Retinal pigment epithelial cell (primary cell): ENCODE results near the gene CSRNP3.

Experiments used
- DNase-seq: peaks from one replicate; pipeline ENCODE4 v3.0.0-alpha.2; 2010; ENCODE audit warnings: low read depth
- H3K4me3 ChIP-seq: 2 replicates; pipeline ENCODE4 v1.5.1; 2011; ENCODE audit warnings: mild to moderate bottlenecking, low read length, control low read depth, moderate library complexity
- CTCF ChIP-seq: conservative IDR thresholded peaks from 2 replicates; pipeline ENCODE4 v1.5.1; 2011; ENCODE audit warnings: low read depth, low read length, control low read depth, inconsistent platforms

CSRNP3 gene

DNA sequence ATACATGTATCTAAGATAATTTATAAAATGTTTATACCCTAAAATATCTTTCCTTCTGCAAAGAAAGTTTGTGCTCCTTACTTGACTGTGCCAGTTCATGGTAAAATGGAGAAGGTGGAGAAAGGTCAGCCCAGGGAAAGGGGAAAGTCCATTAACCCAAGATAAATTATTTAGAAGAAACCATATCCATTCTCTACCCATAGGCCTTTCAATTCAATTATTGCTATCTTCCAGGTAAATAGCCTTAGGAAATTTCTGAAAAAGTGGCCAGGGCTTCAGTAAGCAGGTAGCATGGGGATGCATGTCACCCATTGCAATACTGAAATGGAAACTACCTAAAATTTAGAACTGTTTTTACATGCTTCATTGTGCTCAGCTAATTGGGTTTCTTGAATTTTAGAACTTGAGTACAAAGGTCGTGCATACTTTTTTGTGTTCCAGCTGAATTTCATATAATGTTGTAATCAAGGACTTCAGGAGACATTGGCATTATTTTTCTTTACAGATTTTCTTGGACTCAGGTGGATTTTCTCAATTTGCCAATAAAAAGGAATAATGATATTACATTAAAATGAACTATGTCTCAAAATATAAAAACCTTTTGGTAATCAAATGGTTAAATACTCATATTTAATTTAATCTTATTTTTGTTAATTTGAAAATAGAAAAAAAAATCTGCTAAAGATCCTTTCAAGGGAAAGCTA is 124.9 kb downstream of the CSRNP3 start:
- no peak for TF ChIP-seq CTCF
- no peak for DNase-seq
- no peak overlapping the region for H3K4me3 ChIP-seq

DNA sequence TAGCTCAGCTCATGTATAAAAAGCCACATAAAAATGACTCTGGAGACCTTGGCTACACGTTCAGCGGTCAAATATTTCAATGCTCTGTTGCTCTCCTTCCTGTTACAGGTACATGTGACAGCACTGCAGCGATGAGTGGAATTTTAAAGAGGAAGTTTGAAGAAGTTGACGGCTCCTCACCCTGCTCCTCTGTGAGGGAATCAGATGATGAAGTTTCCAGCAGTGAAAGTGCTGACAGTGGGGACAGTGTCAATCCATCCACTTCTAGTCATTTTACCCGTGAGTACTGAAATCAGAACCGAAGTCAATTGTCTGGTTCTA is 125.4 kb downstream of the CSRNP3 start:
- H3K4me3 ChIP-seq = no peak overlapping the region
- DNase-seq = no peak
- TF ChIP-seq CTCF = no peak

DNA sequence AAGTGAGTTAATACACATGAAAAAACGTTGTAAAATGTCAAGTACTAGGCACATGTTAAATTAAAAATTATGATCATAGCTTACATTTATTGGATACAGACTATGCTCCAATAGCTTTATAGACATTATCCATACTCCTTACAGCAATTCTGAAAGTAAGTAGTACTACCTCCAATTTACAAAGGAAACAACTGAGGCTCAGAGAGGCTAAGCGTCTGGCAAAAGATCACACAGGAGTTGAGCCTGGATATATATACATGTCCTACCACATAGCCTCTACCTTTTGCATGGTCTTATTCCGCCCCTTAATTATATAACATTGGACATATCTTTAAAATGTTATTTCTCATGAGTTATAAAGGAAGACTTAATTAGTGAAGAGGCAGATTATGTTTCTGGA is 127.3 kb downstream of the CSRNP3 start:
- no peak for DNase-seq
- no peak for TF ChIP-seq CTCF
- H3K4me3 ChIP-seq = no peak overlapping the region

DNA sequence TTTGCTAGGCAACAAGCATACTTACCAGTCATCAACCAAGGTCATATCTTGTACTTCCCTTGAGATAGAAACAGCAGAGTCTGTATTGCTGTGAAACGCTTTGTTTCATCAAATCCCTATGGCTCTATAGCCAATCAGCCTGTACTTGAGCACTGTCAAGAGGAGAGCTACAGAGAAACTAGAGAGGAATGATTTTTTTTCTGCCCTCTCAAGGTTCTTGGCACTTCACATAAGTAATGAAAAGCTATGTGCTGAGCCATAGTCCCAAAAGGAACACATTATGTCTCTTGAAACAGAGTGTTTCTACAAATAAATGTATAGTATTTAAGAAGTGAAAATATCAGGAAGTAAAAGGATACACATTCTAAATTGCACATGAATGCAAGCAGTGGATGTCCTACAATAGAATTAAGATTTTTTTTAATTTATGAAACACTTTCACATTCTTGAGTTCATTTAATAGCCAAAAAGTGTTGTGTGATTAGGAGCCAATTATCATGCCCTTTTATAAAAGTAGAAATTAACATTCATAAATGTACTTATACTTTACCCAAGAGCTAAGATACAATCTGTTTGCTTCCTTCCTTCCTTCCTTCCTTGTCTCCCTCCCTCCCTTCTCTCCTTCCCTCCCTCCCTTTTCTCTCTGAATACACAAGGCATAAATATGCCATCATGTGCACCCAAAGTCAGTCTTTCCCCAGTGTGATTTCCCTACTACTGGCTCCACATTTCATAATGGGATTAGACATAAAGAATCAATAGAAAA is 131.8 kb downstream of the CSRNP3 start:
- DNase-seq = no peak
- H3K4me3 ChIP-seq = no peak overlapping the region
- no peak for TF ChIP-seq CTCF

- no peak overlapping the region for H3K4me3 ChIP-seq
- DNase-seq = no peak
- TF ChIP-seq CTCF = no peak
These were observed 132.5 kb downstream of the CSRNP3 start for GRCh38 chr2:165601928-165602521.

GRCh38 chr2:165609672-165610071 is 140.2 kb downstream of the CSRNP3 start:
- no peak for TF ChIP-seq CTCF
- DNase-seq = no peak
- no peak overlapping the region for H3K4me3 ChIP-seq

DNA sequence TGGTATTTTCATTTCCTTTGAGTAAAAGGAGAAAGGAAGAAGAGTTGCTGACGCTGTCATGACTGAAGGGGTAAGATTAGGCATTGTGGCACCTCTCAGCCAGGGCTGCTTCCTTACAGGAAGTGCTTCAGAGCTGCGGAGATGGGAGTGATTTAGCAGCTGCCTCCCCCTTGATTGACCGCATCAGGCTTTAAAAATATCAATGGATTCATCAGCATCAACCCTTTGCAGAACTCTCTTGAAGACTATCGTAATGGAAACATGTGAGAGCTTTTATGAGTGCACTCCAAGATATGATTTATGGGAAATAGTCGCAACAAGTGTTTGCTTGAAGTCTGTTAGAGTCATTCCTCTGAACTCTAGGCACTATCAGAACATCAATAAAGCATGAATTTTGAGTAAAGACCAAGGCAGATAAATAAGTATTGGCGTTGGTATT is 141.1 kb downstream of the CSRNP3 start:
- DNase-seq = no peak
- H3K4me3 ChIP-seq = no peak overlapping the region
- no peak for TF ChIP-seq CTCF
